Measurements from ENCODE around the gene TCEAL5. TPM values are rescaled to one million over a fixed set of nuclear protein-coding genes. Genes with fewer than 3 reads are reported as not detected.

Gene TCEAL5
- total RNA-seq, 1 experiment from 2014 or later = not detected

DNA sequence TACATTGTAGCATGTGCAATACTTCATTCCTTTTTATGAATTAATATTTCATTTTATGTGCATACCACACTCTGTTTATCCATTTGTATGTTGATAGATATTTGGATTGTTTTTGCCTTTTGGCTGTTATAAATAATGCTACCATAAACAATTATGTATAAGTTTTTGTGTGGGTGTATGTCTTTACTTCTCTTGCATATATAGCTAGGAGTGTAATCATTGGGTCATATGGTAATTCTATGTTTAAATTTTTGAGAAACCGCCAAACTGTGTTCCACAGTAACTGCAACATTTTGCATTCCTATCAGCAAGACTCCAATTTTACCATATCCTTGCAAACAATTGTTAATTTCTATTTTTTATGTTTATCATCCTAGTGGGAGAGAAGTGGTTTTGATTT is 3.1 kb upstream of the TCEAL5 start:
- Histone ChIP-seq H3K9me2 (ENCODE audit: insufficient read depth) (no peaks in the 10 kb centered on the region), H3K27ac (no peak overlapping the region), H3K79me2 (ENCODE audit: low read depth) (no peaks in the 10 kb centered on the region), H3F3A (ENCODE audit: insufficient read depth, low read depth) (no peaks in the 10 kb centered on the region), H4K20me1 (ENCODE audit: insufficient read depth) (no peaks in the 10 kb centered on the region), H3K27me3 (ENCODE audit: insufficient read depth, low read depth) (peaks cover 32% of the 10 kb centered on the region), H3K4me2 (no peak overlapping the region), H3K9me3 (ENCODE audit: insufficient read depth, low read depth) (no peaks in the 10 kb centered on the region), H3K36me3 (ENCODE audit: low read depth) (no peaks in the 10 kb centered on the region), H2AFZ (no peak overlapping the region), H3K4me1 (replicated peaks; ENCODE audit: insufficient read depth) (no peaks in the 10 kb centered on the region), H3K4me3 (no peak overlapping the region)
- ChIA-PET POLR2A (ENCODE audit: unreplicated experiment) (no interaction called here), CTCF (no interaction called here)
- no peak for TF ChIP-seq EZH2 (IDR thresholded peaks at IDR 0.05; ENCODE audit: low read depth)
- TF ChIP-seq, protein P1, sequence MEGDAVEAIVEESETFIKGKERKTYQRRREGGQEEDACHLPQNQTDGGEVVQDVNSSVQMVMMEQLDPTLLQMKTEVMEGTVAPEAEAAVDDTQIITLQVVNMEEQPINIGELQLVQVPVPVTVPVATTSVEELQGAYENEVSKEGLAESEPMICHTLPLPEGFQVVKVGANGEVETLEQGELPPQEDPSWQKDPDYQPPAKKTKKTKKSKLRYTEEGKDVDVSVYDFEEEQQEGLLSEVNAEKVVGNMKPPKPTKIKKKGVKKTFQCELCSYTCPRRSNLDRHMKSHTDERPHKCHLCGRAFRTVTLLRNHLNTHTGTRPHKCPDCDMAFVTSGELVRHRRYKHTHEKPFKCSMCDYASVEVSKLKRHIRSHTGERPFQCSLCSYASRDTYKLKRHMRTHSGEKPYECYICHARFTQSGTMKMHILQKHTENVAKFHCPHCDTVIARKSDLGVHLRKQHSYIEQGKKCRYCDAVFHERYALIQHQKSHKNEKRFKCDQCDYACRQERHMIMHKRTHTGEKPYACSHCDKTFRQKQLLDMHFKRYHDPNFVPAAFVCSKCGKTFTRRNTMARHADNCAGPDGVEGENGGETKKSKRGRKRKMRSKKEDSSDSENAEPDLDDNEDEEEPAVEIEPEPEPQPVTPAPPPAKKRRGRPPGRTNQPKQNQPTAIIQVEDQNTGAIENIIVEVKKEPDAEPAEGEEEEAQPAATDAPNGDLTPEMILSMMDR (conservative IDR thresholded peaks at IDR 0.05) = no peak
- intact Hi-C loops (cut with micrococcal nuclease; ENCODE audit: unreplicated experiment) = no loop called here
- no peak for DNase-seq
- no TSS peak for BruUV-seq (replicated peaks)

DNA sequence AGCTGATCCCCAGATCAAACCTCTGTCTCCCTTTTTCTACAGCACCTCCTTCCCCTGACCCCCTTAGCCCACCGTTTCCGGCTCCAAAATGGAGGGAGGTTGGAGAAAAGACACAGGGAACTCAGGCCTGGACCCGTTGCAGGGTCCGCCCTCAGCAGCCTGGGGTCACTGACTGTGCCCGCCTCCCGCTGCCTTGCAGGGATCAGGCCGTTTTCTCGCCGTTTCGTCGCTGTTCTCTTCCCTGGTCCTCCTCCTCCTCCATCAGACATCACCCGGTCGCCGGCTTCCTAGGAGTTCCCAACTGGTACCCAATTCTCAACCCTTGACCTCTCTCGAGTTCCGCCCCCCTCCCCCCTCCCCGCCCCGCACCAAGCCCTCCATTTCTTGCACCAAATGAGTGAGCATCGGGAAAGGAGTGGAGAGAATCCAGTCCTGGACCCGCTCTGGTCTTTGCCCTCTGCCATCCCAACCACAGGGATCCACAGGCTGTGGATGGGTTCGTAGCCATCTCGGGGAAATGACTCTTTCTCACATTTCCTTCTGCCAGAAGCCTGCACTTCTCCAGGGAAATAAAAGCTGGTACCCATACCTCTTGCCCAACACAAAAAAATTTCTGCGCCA is 493 bp downstream of the TCEAL5 start:
- no peaks in the 10 kb centered on the region for H3K4me1 ChIP-seq (replicated peaks; ENCODE audit: insufficient read depth)
- no peaks in the 10 kb centered on the region for H3K79me2 ChIP-seq (ENCODE audit: low read depth)
- no peak for DNase-seq
- no peak overlapping the region for H3K4me3 ChIP-seq
- H4K20me1 ChIP-seq (ENCODE audit: insufficient read depth) = no peaks in the 10 kb centered on the region
- no peaks in the 10 kb centered on the region for H3K9me3 ChIP-seq (ENCODE audit: insufficient read depth, low read depth)
- H3F3A ChIP-seq (ENCODE audit: insufficient read depth, low read depth) = no peaks in the 10 kb centered on the region
- peaks cover 37% of the 10 kb centered on the region for H3K27me3 ChIP-seq (ENCODE audit: insufficient read depth, low read depth)
- no peak overlapping the region for H3K4me2 ChIP-seq
- intact Hi-C loops (cut with micrococcal nuclease; ENCODE audit: unreplicated experiment) = no loop called here
- H2AFZ ChIP-seq = no peak overlapping the region
- ChIA-PET POLR2A (ENCODE audit: unreplicated experiment) (no interaction called here), CTCF (interaction anchor here (0.6 kb wide), 1 partner anchor 47 kb away, joined by 4 read pairs; no protein-coding TSS in a partner anchor)
- no TSS peak for BruUV-seq (replicated peaks)
- H3K9me2 ChIP-seq (ENCODE audit: insufficient read depth) = no peaks in the 10 kb centered on the region
- H3K27ac ChIP-seq = no peak overlapping the region
- H3K36me3 ChIP-seq (ENCODE audit: low read depth) = no peaks in the 10 kb centered on the region
- TF ChIP-seq, protein P1 (conservative IDR thresholded peaks at IDR 0.05) = no peak
- no peak for TF ChIP-seq EZH2 (IDR thresholded peaks at IDR 0.05; ENCODE audit: low read depth)

DNA sequence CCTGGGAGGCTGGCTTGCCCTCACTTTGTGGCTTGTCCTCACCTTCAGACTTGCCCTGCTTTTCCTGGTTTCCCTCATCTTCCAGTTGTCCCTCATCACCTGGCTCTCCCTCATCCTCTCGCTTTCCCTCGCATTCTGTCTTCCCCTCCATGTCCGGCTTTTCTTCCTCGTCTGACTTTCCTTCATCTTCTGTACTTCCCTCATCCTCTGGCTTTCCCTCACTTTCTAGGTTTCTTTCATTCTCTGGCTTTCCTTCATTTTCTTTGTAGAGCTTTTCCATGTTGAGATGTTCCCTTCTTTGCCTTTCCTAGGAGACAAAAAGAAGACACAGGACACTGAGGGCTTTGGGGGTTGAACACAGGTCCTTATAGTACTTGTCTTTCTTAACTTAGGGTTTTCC is 2.3 kb downstream of the TCEAL5 start:
- no peak for DNase-seq
- Histone ChIP-seq H3K27ac (no peak overlapping the region), H3K4me2 (no peak overlapping the region), H3K79me2 (ENCODE audit: low read depth) (no peaks in the 10 kb centered on the region), H3F3A (ENCODE audit: insufficient read depth, low read depth) (no peaks in the 10 kb centered on the region), H4K20me1 (ENCODE audit: insufficient read depth) (no peaks in the 10 kb centered on the region), H2AFZ (no peak overlapping the region), H3K9me2 (ENCODE audit: insufficient read depth) (no peaks in the 10 kb centered on the region), H3K27me3 (ENCODE audit: insufficient read depth, low read depth) (peaks cover 47% of the 10 kb centered on the region), H3K36me3 (ENCODE audit: low read depth) (no peaks in the 10 kb centered on the region), H3K9me3 (ENCODE audit: insufficient read depth, low read depth) (no peaks in the 10 kb centered on the region), H3K4me3 (no peak overlapping the region), H3K4me1 (replicated peaks; ENCODE audit: insufficient read depth) (no peaks in the 10 kb centered on the region)
- no TSS peak for BruUV-seq (replicated peaks)
- TF ChIP-seq, protein P1 (conservative IDR thresholded peaks at IDR 0.05) = no peak
- TF ChIP-seq EZH2 (IDR thresholded peaks at IDR 0.05; ENCODE audit: low read depth) = no peak
- ChIA-PET CTCF (no interaction called here), POLR2A (ENCODE audit: unreplicated experiment) (no interaction called here)
- intact Hi-C loops (cut with micrococcal nuclease; ENCODE audit: unreplicated experiment) = no loop called here

Measured in PC-9 (cell line).